ENCODE measurements around the gene RERE. TPM values are rescaled to one million over a fixed set of nuclear protein-coding genes. Genes with fewer than 3 reads are reported as not detected.

RERE gene
- total and polyA plus RNA-seq, 7 donors, result 19.2 to 148 (median 90.6) TPM

DNA sequence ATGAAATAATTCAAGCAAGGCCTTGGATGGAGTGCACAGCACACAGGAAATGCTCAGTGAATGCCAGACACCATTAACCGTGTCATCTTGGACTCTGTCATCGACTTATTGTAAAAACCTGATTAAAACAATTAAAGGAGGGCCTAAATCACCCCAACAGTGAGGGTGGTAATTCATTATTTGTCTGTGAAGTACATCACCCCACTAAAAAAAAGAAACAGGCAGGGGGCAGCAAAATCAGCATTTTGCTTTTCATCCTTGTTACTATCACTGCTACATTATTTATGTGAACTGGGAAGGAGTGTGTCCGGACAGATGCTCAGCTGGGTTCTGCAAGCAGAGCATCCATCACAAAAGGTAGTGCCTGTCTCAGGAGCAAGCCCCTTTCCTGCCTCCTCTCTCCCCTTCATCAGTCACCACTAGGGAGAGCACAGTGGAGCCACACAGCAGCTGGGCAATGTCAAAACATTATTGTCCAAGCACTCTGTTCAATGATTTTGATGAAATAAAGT, 98.5 kb downstream of the RERE start:
- no peaks in the 10 kb centered on the region for H3K27me3 ChIP-seq
- DNase-seq, result no peak
- intact Hi-C loops (cut with DNase I), result loop anchor here (5.0 kb wide), 1 partner anchor 93 kb away; no protein-coding TSS in a partner anchor
- H3K4me1 ChIP-seq, result peaks cover 0 to 35% (median 18%) of the 10 kb centered on the region in 4 donors
- H3K27ac ChIP-seq, result peak overlapping the region in 1 of 4 donors; percentile 41
- no peak for TF ChIP-seq POLR2AphosphoS5 (IDR thresholded peaks at IDR 0.05)
- TF ChIP-seq EP300 (IDR thresholded peaks at IDR 0.05), result no peak
- TF ChIP-seq, protein P1, sequence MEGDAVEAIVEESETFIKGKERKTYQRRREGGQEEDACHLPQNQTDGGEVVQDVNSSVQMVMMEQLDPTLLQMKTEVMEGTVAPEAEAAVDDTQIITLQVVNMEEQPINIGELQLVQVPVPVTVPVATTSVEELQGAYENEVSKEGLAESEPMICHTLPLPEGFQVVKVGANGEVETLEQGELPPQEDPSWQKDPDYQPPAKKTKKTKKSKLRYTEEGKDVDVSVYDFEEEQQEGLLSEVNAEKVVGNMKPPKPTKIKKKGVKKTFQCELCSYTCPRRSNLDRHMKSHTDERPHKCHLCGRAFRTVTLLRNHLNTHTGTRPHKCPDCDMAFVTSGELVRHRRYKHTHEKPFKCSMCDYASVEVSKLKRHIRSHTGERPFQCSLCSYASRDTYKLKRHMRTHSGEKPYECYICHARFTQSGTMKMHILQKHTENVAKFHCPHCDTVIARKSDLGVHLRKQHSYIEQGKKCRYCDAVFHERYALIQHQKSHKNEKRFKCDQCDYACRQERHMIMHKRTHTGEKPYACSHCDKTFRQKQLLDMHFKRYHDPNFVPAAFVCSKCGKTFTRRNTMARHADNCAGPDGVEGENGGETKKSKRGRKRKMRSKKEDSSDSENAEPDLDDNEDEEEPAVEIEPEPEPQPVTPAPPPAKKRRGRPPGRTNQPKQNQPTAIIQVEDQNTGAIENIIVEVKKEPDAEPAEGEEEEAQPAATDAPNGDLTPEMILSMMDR (IDR thresholded peaks at IDR 0.05), result no peak
- TF ChIP-seq POLR2A (IDR thresholded peaks at IDR 0.05), result no peak
- no peaks in the 10 kb centered on the region for H3K9me3 ChIP-seq
- H3K4me3 ChIP-seq, result no peak overlapping the region
- no peaks in the 10 kb centered on the region for H3K36me3 ChIP-seq
- WGBS, 2 donors, result 67 to 71% methylated on average over 3 of the region's 3 CpGs

- no peak overlapping the region for H3K4me3 ChIP-seq
- H3K36me3 ChIP-seq, result no peaks in the 10 kb centered on the region
- no peaks in the 10 kb centered on the region for H3K27me3 ChIP-seq
- no peak overlapping the region for H3K27ac ChIP-seq
- peaks cover 0 to 39% (median 27%) of the 10 kb centered on the region in 4 donors for H3K4me1 ChIP-seq
- no peaks in the 10 kb centered on the region for H3K9me3 ChIP-seq
- 60 to 80% methylated on average over 3 of the region's 3 CpGs for WGBS, 2 donors
- intact Hi-C loops (cut with DNase I), result loop anchor here (5.0 kb wide), 1 partner anchor 95 kb away; no protein-coding TSS in a partner anchor
- no peak for DNase-seq
- TF ChIP-seq EP300 (IDR thresholded peaks at IDR 0.05) (no peak), POLR2AphosphoS5 (IDR thresholded peaks at IDR 0.05) (no peak), POLR2A (IDR thresholded peaks at IDR 0.05) (no peak)
- TF ChIP-seq, protein P1 (IDR thresholded peaks at IDR 0.05), result no peak
These were observed 100.3 kb downstream of the RERE start for GRCh38 chr1:8717148-8717547.

GRCh38 chr1:8716238-8716637, 101.2 kb downstream of the RERE start:
- intact Hi-C loops (cut with DNase I), result loop anchor here (5.0 kb wide), 1 partner anchor 96 kb away; no protein-coding TSS in a partner anchor
- Histone ChIP-seq H3K36me3 (no peaks in the 10 kb centered on the region), H3K4me1 (peaks cover 0 to 41% (median 36%) of the 10 kb centered on the region in 4 donors), H3K27ac (no peak overlapping the region), H3K27me3 (no peaks in the 10 kb centered on the region), H3K9me3 (no peaks in the 10 kb centered on the region), H3K4me3 (no peak overlapping the region)
- WGBS, 2 donors, result 93 to 100% methylated on average over 1 of the region's 1 CpG
- TF ChIP-seq POLR2A (IDR thresholded peaks at IDR 0.05) (no peak), POLR2AphosphoS5 (IDR thresholded peaks at IDR 0.05) (no peak), EP300 (IDR thresholded peaks at IDR 0.05) (no peak)
- TF ChIP-seq, protein P1 (IDR thresholded peaks at IDR 0.05), result no peak
- DNase-seq, result no peak

- Histone ChIP-seq H3K4me1 (peaks cover 0 to 43% (median 35%) of the 10 kb centered on the region in 4 donors), H3K27ac (no peak overlapping the region), H3K9me3 (no peaks in the 10 kb centered on the region), H3K27me3 (no peaks in the 10 kb centered on the region), H3K36me3 (no peaks in the 10 kb centered on the region), H3K4me3 (no peak overlapping the region)
- 95 to 96% methylated on average over 3 of the region's 3 CpGs for WGBS, 2 donors
- intact Hi-C loops (cut with DNase I), result no loop called here
- DNase-seq, result no peak
- no peak for TF ChIP-seq POLR2AphosphoS5 (IDR thresholded peaks at IDR 0.05)
- TF ChIP-seq EP300 (IDR thresholded peaks at IDR 0.05), result no peak
- TF ChIP-seq, protein P1 (IDR thresholded peaks at IDR 0.05), result no peak
- no peak for TF ChIP-seq POLR2A (IDR thresholded peaks at IDR 0.05)
These were observed 103.3 kb downstream of the RERE start for GRCh38 chr1:8714173-8714572.
